WTC11 (cell line): ENCODE results near the gene KLHL13.

Experiments used
- ATF3 ChIP-seq: sonication (generic); formaldehyde crosslinking; conservative IDR thresholded peaks from 2 replicates; pipeline ENCODE4 v1.8.1; 2022; ENCODE audit warnings: mild to moderate bottlenecking, missing genetic modification reagents
- CTCF ChIP-seq: fragments of 200-600 bp; IDR thresholded peaks from 2 replicates; pipeline ENCODE4 v1.8.0; 2022; ENCODE audit warnings: antibody characterized with exemption
- JUN ChIP-seq: sonication (generic); formaldehyde crosslinking; IDR thresholded peaks from 2 replicates; pipeline ENCODE4 v1.8.0; 2023; ENCODE audit warnings: mild to moderate bottlenecking, missing genetic modification reagents
- ZBTB43 ChIP-seq: sonication (generic); formaldehyde crosslinking; IDR thresholded peaks from 2 replicates; pipeline ENCODE4 v1.8.1; 2023; ENCODE audit warnings: mild to moderate bottlenecking, missing genetic modification reagents

DNA sequence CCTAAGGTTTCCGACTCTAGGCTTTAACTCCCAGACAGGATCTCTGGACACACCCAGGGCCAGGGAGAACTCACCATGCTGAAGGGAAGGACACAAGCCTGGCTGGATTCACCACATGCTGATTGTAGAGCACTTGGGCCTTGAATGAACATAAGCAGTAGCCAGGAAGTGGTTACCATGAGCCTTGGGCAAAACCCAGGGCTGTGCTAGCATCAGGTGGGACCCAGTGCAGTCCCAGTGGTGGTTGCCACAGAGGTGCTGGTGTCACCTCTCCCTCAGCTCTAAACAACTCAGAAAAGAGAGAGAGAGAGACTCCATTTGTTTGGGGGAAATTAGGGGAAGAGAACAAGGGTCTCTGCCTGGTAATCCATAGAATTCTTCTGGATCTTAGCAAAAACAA, 77.0 kb downstream of the KLHL13 start:
- TF ChIP-seq CTCF (no peak), ZBTB43 (CRISPR knock-in tag) (no peak), JUN (no peak), ATF3 (no peak)
